ENCODE results near the gene DNAJC1.
"Not testable (repeated sequence)": the region's sequence is repeated elsewhere in the genome, so short reads cannot be mapped to it uniquely, and the experiment has no call there.

DNAJC1 gene

GRCh38 chr10:21719502-21719901, 284.0 kb downstream of the DNAJC1 start (continued):
- TF ChIP-seq, protein P1, sequence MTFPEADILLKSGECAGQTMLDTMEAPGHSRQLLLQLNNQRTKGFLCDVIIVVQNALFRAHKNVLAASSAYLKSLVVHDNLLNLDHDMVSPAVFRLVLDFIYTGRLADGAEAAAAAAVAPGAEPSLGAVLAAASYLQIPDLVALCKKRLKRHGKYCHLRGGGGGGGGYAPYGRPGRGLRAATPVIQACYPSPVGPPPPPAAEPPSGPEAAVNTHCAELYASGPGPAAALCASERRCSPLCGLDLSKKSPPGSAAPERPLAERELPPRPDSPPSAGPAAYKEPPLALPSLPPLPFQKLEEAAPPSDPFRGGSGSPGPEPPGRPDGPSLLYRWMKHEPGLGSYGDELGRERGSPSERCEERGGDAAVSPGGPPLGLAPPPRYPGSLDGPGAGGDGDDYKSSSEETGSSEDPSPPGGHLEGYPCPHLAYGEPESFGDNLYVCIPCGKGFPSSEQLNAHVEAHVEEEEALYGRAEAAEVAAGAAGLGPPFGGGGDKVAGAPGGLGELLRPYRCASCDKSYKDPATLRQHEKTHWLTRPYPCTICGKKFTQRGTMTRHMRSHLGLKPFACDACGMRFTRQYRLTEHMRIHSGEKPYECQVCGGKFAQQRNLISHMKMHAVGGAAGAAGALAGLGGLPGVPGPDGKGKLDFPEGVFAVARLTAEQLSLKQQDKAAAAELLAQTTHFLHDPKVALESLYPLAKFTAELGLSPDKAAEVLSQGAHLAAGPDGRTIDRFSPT (tag by site-specific recombination; IDR thresholded peaks at IDR 0.05), result no peak
- no peak for TF ChIP-seq KLF1 (tag by site-specific recombination; IDR thresholded peaks at IDR 0.05)
- no peak for TF ChIP-seq ZBTB1 (tag by site-specific recombination; IDR thresholded peaks at IDR 0.05)
- TF ChIP-seq, protein P2, sequence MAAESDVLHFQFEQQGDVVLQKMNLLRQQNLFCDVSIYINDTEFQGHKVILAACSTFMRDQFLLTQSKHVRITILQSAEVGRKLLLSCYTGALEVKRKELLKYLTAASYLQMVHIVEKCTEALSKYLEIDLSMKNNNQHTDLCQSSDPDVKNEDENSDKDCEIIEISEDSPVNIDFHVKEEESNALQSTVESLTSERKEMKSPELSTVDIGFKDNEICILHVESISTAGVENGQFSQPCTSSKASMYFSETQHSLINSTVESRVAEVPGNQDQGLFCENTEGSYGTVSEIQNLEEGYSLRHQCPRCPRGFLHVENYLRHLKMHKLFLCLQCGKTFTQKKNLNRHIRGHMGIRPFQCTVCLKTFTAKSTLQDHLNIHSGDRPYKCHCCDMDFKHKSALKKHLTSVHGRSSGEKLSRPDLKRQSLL (tag by site-specific recombination; IDR thresholded peaks at IDR 0.05), result no peak
- TF ChIP-seq GLIS1 (tag by site-specific recombination; IDR thresholded peaks at IDR 0.05), result no peak
- no peak for TF ChIP-seq ZNF335 (tag by site-specific recombination; conservative IDR thresholded peaks at IDR 0.05)
- TF ChIP-seq TRIM28 (IDR thresholded peaks at IDR 0.05; ENCODE audit: borderline replicate concordance, low read length), result no peak
- no peak for TF ChIP-seq KLF9 (tag by site-specific recombination; IDR thresholded peaks at IDR 0.05; ENCODE audit: low read depth)

DNA sequence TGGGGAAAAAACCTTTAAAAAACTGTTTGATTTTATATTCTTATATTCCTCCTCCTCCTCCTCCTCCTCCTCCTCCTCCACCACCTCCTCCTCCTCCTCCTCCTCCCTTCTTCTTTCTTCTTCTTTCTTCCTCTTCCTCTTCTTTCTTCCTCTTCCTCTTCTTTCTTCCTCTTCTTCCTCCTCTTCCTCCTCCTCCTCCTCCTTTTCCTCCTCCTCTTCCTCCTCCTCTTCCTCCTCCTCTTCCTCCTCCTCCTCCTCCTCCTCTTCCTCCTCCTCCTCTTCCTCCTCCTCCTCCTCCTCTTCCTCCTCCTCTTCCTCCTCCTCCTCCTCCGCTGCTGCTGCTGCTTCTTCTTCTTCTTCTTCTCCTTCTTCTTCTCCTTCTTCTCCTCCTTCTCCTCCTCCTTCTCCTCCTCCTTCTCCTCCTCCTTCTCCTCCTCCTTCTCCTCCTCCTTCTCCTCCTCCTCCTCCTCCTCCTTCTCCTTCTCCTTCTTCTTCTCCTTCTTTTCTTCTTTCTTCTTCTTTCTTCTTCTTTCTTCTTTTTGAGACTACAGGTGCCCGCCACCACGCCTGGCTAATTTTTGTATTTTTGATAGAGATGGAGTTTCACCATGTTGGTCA, 286.0 kb downstream of the DNAJC1 start:
- H3K4me3 ChIP-seq (ENCODE audit: low read depth, low read length); H3K9me3 ChIP-seq (ENCODE audit: control insufficient read depth, insufficient read depth, low read depth, low read length); CTCF ChIA-PET; H3K4me1 ChIP-seq (ENCODE audit: control insufficient read depth, insufficient read depth, low read length); POLR2A ChIA-PET; H3K27ac ChIP-seq (ENCODE audit: extremely low read depth, low read depth, low read length): not testable (repeated sequence)
- TF ChIP-seq ZNF366 (tag by site-specific recombination; conservative IDR thresholded peaks at IDR 0.05), result peak; percentile 70
- TF ChIP-seq EGR2 (tag by site-specific recombination; IDR thresholded peaks at IDR 0.05; ENCODE audit: low read depth), result peak; percentile 64
- TF ChIP-seq, protein P3, sequence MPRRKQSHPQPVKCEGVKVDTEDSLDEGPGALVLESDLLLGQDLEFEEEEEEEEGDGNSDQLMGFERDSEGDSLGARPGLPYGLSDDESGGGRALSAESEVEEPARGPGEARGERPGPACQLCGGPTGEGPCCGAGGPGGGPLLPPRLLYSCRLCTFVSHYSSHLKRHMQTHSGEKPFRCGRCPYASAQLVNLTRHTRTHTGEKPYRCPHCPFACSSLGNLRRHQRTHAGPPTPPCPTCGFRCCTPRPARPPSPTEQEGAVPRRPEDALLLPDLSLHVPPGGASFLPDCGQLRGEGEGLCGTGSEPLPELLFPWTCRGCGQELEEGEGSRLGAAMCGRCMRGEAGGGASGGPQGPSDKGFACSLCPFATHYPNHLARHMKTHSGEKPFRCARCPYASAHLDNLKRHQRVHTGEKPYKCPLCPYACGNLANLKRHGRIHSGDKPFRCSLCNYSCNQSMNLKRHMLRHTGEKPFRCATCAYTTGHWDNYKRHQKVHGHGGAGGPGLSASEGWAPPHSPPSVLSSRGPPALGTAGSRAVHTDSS (tag by site-specific recombination; IDR thresholded peaks at IDR 0.05), result peak; percentile 95
- peaks cover 9 to 11% of the 10 kb centered on the region in 2 experiments; a peak in 2 of 3 replicates for H3K36me3 ChIP-seq (ENCODE audit: control insufficient read depth in 2 of 2, insufficient read depth in 1 of 2, low read length in 2 of 2)

DNA sequence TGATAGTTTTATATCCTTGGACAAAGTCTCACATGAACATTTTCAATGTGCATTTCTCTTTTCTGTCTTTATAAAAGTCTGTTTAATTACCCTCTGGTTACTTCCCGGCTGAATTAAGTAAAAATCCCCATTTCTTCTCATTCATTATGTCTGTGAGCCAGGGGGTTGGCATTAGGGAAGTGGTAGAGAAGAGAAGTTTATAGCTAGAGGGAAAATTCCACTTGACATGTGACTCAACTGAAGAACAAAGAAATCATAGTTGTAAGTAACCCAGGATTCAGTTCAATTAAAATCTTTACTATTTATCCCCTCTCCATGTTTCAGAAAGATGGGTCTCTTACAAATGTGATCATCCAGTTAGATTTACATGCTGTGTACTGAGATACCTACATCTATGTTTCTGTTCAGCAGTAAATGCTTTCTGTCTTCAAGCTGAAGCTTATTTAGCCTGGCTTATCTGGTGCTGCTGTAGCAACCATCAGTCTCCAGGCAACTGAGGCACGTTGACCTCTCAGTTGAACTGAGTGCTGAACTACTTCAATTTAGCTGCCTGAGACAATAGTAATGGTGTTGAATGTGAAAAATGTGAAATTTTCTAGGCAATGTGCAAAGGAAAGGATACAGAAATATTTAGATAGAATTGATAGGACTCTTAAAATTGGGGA, 287.9 kb downstream of the DNAJC1 start:
- POLR2A ChIA-PET, result interaction anchor here (0.5 to 1.2 kb wide), 2 partner anchors 9 to 197 kb away, joined by 3 to 4 read pairs; no protein-coding TSS in a partner anchor
- CTCF ChIA-PET, result interaction anchor here (0.6 to 1.1 kb wide), 4 partner anchors 16 to 565 kb away, joined by 3 to 4 read pairs (median 4); no protein-coding TSS in a partner anchor
- H3K36me3 ChIP-seq (ENCODE audit: control insufficient read depth in 2 of 2, insufficient read depth in 1 of 2, low read length in 2 of 2), result peaks cover 9 to 11% of the 10 kb centered on the region in 2 experiments; a peak in 2 of 3 replicates
- H3K4me3 ChIP-seq (ENCODE audit: low read depth, low read length), result no peak overlapping the region
- peaks cover 2% of the 10 kb centered on the region; the same call in 1 of the 2 replicates for H3K4me1 ChIP-seq (ENCODE audit: control insufficient read depth, insufficient read depth, low read length)
- no peak overlapping the region for H3K27ac ChIP-seq (ENCODE audit: extremely low read depth, low read depth, low read length)
- H3K9me3 ChIP-seq (ENCODE audit: control insufficient read depth, insufficient read depth, low read depth, low read length), result no peaks in the 10 kb centered on the region
- TF ChIP-seq PRDM6 (tag by site-specific recombination; IDR thresholded peaks at IDR 0.05) (peak; percentile 35; the same call in 1 of the 2 replicates), ZNF747 (tag by site-specific recombination; IDR thresholded peaks at IDR 0.05) (no peak), ZNF785 (tag by site-specific recombination; IDR thresholded peaks at IDR 0.05) (no peak), ZFHX2 (tag by site-specific recombination; conservative IDR thresholded peaks at IDR 0.05) (no peak), ZBTB20 (tag by site-specific recombination; IDR thresholded peaks at IDR 0.05) (no peak), ZNF202 (tag by site-specific recombination; IDR thresholded peaks at IDR 0.05; ENCODE audit: borderline replicate concordance) (no peak), MZF1 (tag by site-specific recombination; IDR thresholded peaks at IDR 0.05; ENCODE audit: borderline replicate concordance) (0 out of 2 replicates have a peak, but pooled peaks have one; percentile 29), ZNF175 (tag by site-specific recombination; IDR thresholded peaks at IDR 0.05) (no peak), ZNF768 (tag by site-specific recombination; IDR thresholded peaks at IDR 0.05) (no peak)
